Adrenal gland (tissue), 5 donors: Measurements from ENCODE around the gene C1R.

ENCODE experiments used
- CTCF ChIP-seq, 6 experiments: fragments of 450-650 bp in 4 of 6; fragments of 200-600 bp in 2 of 6; sonication (generic) in 1 of 6; IDR thresholded peaks; 1 replicate in 5 of 6; 2 replicates in 1 of 6; pipeline versions ENCODE4 v1.5.1 to v1.8.0; 2016 to 2021; ENCODE audit warnings: antibody characterized with exemption in 6 of 6, mild to moderate bottlenecking in 2 of 6, moderate library complexity in 1 of 6
- POLR2A ChIP-seq, 2 donors: fragments of 450-650 bp; IDR thresholded peaks; one replicate each; pipeline ENCODE4 v1.6.1; 2017; ENCODE audit warnings: antibody characterized with exemption in 2 of 2, mild to moderate bottlenecking in 2 of 2, moderate library complexity in 1 of 2
- donor health status: DM: no; HTN: no; CAD: no.

GRCh38 chr12:7131502-7131866 is 39.2 kb upstream of the C1R start:
- TF ChIP-seq CTCF (IDR thresholded peaks at IDR 0.05), result no peak
- no peak for TF ChIP-seq POLR2A (IDR thresholded peaks at IDR 0.05)
